A549 (cell line): Measurements from ENCODE around the gene NT5C2. TPM values are rescaled to one million over a fixed set of nuclear protein-coding genes. Genes with fewer than 3 reads are reported as not detected.
A peak's percentile ranks its signal among the peaks of the same experiment; 100 is the strongest.

Experiments
- ATAC-seq, 2 experiments: fragments of 200-7000 bp in 1 of 2; fragments of >200 bp in 1 of 2; cut with Nextera tagmentation in 1 of 2; cut with Tn5 transposase in 1 of 2; 3 replicates each; pipeline versions ENCODE4 v1.8.0 to v1.9.1; 2018 to 2020; ENCODE audit warnings: mild to moderate bottlenecking in 1 of 2, moderate library complexity in 1 of 2
- CTCF ChIA-PET: fragments of 300-600 bp; sonication (Branson Sonifier 250); formaldehyde crosslinking; extraction: SDS; loops from one replicate; lab custom pipeline; 2021; ENCODE audit warnings: antibody characterized with exemption, inconsistent platforms; lab: Yijun Ruan, JAX
- POLR2A ChIA-PET: fragments of 350-600 bp; formaldehyde crosslinking; extraction: SDS; loops from one replicate; lab custom pipeline; 2021; ENCODE audit warnings: antibody characterized with exemption, inconsistent platforms; lab: Yijun Ruan, JAX
- DNase-seq, 2 experiments: peaks; one replicate each; pipeline versions ENCODE4 v3.0.0 to v3.0.0-alpha.2; 2011 to 2016; ENCODE audit warnings: low read depth in 1 of 2, low spot score in 1 of 2
- FAIRE-seq: peaks from 2 replicates; lab custom pipeline; 2011; peaks lifted over from hg19 to GRCh38; lab: Jason Lieb, UNC
- H3K27ac ChIP-seq, 2 experiments: fragments of >200 bp; sonication (Bioruptor Twin); formaldehyde crosslinking; 3 replicates each; pipeline ENCODE4 v1.5.1; 2016 to 2017
- H3K4me1 ChIP-seq: fragments of >200 bp; sonication (Bioruptor Twin); formaldehyde crosslinking; 3 replicates; pipeline ENCODE4 v1.6.1; 2016
- H3K4me2 ChIP-seq: fragments of >200 bp; sonication (Bioruptor Twin); formaldehyde crosslinking; 3 replicates; pipeline ENCODE4 v1.6.1; 2016
- H3K4me3 ChIP-seq: fragments of >200 bp; sonication (Bioruptor Twin); formaldehyde crosslinking; 3 replicates; pipeline ENCODE4 v1.5.1; 2016
- H3K9me3 ChIP-seq: fragments of >200 bp; sonication (Bioruptor Twin); formaldehyde crosslinking; 3 replicates; pipeline ENCODE4 v1.6.1; 2016
- BCL3 ChIP-seq: fragments of >200 bp; sonication (Bioruptor Twin); formaldehyde crosslinking; IDR thresholded peaks from 3 replicates; pipeline ENCODE4 v1.6.1; 2016
- CTCF ChIP-seq: fragments of >200 bp; sonication (Bioruptor Twin); formaldehyde crosslinking; IDR thresholded peaks from 3 replicates; pipeline ENCODE4 v1.5.1; 2016
- E2F6 ChIP-seq: IDR thresholded peaks from 2 replicates; pipeline ENCODE4 v1.6.1; 2012; ENCODE audit warnings: low read depth, borderline replicate concordance
- EHF ChIP-seq: fragments of 250-450 bp; sonication (Bioruptor Pico); IDR thresholded peaks from 2 replicates; pipeline ENCODE4 v1.5.0; 2020; ENCODE audit warnings: mild to moderate bottlenecking
- EHMT2 ChIP-seq: fragments of 200-600 bp; sonication (generic); IDR thresholded peaks from 2 replicates; pipeline ENCODE4 v1.6.1; 2016; ENCODE audit warnings: antibody characterized with exemption, low read depth, mild to moderate bottlenecking, moderate library complexity
- ESRRA ChIP-seq: fragments of 150-350 bp; IDR thresholded peaks from 2 replicates; pipeline ENCODE4 v1.6.1; 2014; ENCODE audit warnings: mild to moderate bottlenecking, low read length, borderline replicate concordance
- FOSB ChIP-seq: fragments of 250-450 bp; sonication (Bioruptor Pico); IDR thresholded peaks from 2 replicates; pipeline ENCODE4 v1.5.0; 2020; ENCODE audit warnings: mild to moderate bottlenecking, moderate library complexity
- HDAC2 ChIP-seq: fragments of 200-600 bp; sonication (generic); IDR thresholded peaks from 2 replicates; pipeline ENCODE4 v1.6.1; 2016
- JUN ChIP-seq, 2 experiments: fragments of >200 bp; sonication (Bioruptor Twin); formaldehyde crosslinking; IDR thresholded peaks; 2 replicates in 1 of 2; 3 replicates in 1 of 2; pipeline ENCODE4 v1.6.1; 2016 to 2017
- KDM5A ChIP-seq: fragments of 200-600 bp; sonication (generic); IDR thresholded peaks from 2 replicates; pipeline ENCODE4 v1.6.1; 2016; ENCODE audit warnings: antibody characterized with exemption, mild to moderate bottlenecking
- MAFK ChIP-seq: fragments of 450-650 bp; IDR thresholded peaks from 2 replicates; pipeline ENCODE4 v1.6.1; 2014; ENCODE audit not compliant: partially characterized antibody
- MAZ ChIP-seq: fragments of 150-350 bp; IDR thresholded peaks from 2 replicates; pipeline ENCODE4 v1.6.1; 2014; ENCODE audit warnings: antibody characterized with exemption, low read depth, low read length, borderline replicate concordance
- NR3C1 ChIP-seq: fragments of >200 bp; sonication (Bioruptor Twin); formaldehyde crosslinking; IDR thresholded peaks from 3 replicates; pipeline ENCODE4 v1.6.1; 2017
- TFCP2L1 ChIP-seq: fragments of 250-450 bp; sonication (Bioruptor Pico); IDR thresholded peaks from 2 replicates; pipeline ENCODE4 v1.5.0; 2021; ENCODE audit warnings: mild to moderate bottlenecking
- TP53 ChIP-seq: fragments of 250-450 bp; sonication (Bioruptor Pico); IDR thresholded peaks from 2 replicates; pipeline ENCODE4 v1.5.0; 2021; ENCODE audit warnings: mild to moderate bottlenecking, moderate library complexity
- USF2 ChIP-seq: fragments of 450-650 bp; IDR thresholded peaks from 2 replicates; pipeline ENCODE4 v1.6.1; 2014; ENCODE audit warnings: antibody characterized with exemption
- WGBS: methylation state at CpG from one replicate; pipeline ENCODE4 v1.1.6; 2017; ENCODE audit errors: missing lambda C conversion rate; 5-methylcytosine and 5-hydroxymethylcytosine counted together
- polyA plus RNA-seq, 4 experiments: library from polyadenylated mRNA; depleted of rRNA in 3 of 4; stranded (reverse); fragments of >200 nt; fragmentation: RNase III in 1 of 4; extraction: RNeasy Plus Mini Kit Qiagen cat#74134 plus additional on column Dnase treatment in 1 of 4; gene quantifications; 2 replicates in 3 of 4; 3 replicates in 1 of 4; pipeline ENCODE4 v1.2.3, GENCODE V29; 2011 to 2017

The NT5C2 gene
- polyA plus RNA-seq, 2 of the 4 experiments (the other 2 are of a cell fraction), result 86.4 to 177 TPM

GRCh38 chr10:103204353-103205255 lies 11.5 kb upstream of the NT5C2 start:
- H3K4me3 ChIP-seq, result no peak overlapping the region
- 67% methylated on average over 8 of the region's 8 CpGs for WGBS
- ChIA-PET POLR2A (no interaction called here), CTCF (interaction anchor here (0.9 to 1.6 kb wide), 4 partner anchors 11 to 40 kb away, joined by 3 to 5 read pairs (median 4); partner anchors contain the start of gene NT5C2)
- peak overlapping the region in 1 of 2 experiments; percentile 45; a peak in 3 of 6 replicates for H3K27ac ChIP-seq
- no peak for TF ChIP-seq NR3C1
- peak; percentile 79 for TF ChIP-seq MAFK
- no peaks in the 10 kb centered on the region for H3K9me3 ChIP-seq
- H3K4me2 ChIP-seq, result no peak overlapping the region
- peak in 1 of 2 experiments; percentile 29 for DNase-seq
- FAIRE-seq, result no peak
- H3K4me1 ChIP-seq, result peaks cover 13% of the 10 kb centered on the region; the same call in 2 of the 3 replicates
- peak in 1 of 2 experiments; percentile 65; a peak in 3 of 6 replicates for ATAC-seq

- CTCF ChIA-PET, result interaction anchor here (0.9 to 1.6 kb wide), 4 partner anchors 11 to 41 kb away, joined by 3 to 5 read pairs (median 4); partner anchors contain the start of gene NT5C2
- no peak for ATAC-seq
- DNase-seq, result no peak
- peaks cover 14% of the 10 kb centered on the region; the same call in 2 of the 3 replicates for H3K4me1 ChIP-seq
- no peak for TF ChIP-seq TP53 (CRISPR knock-in tag)
- TF ChIP-seq USF2, result no peak
- no peak for TF ChIP-seq KDM5A
- no peak for TF ChIP-seq CTCF
- no peak for TF ChIP-seq E2F6
- TF ChIP-seq, all 56 proteins: peak for 0
- H3K27ac ChIP-seq, result peak overlapping the region in 1 of 2 experiments; percentile 10; a peak in 1 of 6 replicates
- H3K4me3 ChIP-seq, result no peak overlapping the region
- WGBS, result 96% methylated on average over 3 of the region's 3 CpGs
- POLR2A ChIA-PET, result no interaction called here
- FAIRE-seq, result no peak
- no peak overlapping the region for H3K4me2 ChIP-seq
- no peaks in the 10 kb centered on the region for H3K9me3 ChIP-seq
Measured at GRCh38 chr10:103203466-103203865, 10.4 kb upstream of the NT5C2 start.

GRCh38 chr10:103202319-103202718 lies 9.2 kb upstream of the NT5C2 start:
- H3K4me2 ChIP-seq, result no peak overlapping the region
- ATAC-seq, result no peak
- POLR2A ChIA-PET, result no interaction called here
- no peak overlapping the region for H3K4me3 ChIP-seq
- peaks cover 26% of the 10 kb centered on the region for H3K4me1 ChIP-seq
- TF ChIP-seq TFCP2L1 (CRISPR knock-in tag) (no peak), ESRRA (no peak), EHMT2 (no peak), JUN (IDR thresholded peaks at IDR 0.05) (no peak), MAZ (no peak), EHF (CRISPR knock-in tag) (no peak), BCL3 (no peak), FOSB (CRISPR knock-in tag) (no peak), TP53 (CRISPR knock-in tag) (no peak), HDAC2 (no peak)
- WGBS, result 84% methylated on average over 7 of the region's 7 CpGs
- no peaks in the 10 kb centered on the region for H3K9me3 ChIP-seq
- no peak for DNase-seq
- FAIRE-seq, result no peak
- CTCF ChIA-PET, result no interaction called here
- H3K27ac ChIP-seq, result peak overlapping the region in 1 of 2 experiments; percentile 46; a peak in 2 of 6 replicates
